K562 (cell line): ENCODE results near the gene SORCS2.

ENCODE experiments used
- CSDE1 ChIP-seq, 2 experiments: fragments of 450-650 bp; IDR thresholded peaks; 2 replicates each; pipeline ENCODE4 v1.6.1; 2016; ENCODE audit warnings: mild to moderate bottlenecking in 1 of 2
- EZH2 ChIP-seq: IDR thresholded peaks from 2 replicates; pipeline ENCODE4 v1.6.1; 2012; ENCODE audit warnings: low read depth, mild to moderate bottlenecking, inconsistent platforms, low read length, borderline replicate concordance
- MAFK ChIP-seq: IDR thresholded peaks from 2 replicates; pipeline ENCODE4 v1.6.1; 2011; ENCODE audit warnings: low read length, improper control_type of control experiment
- MYBL2 ChIP-seq, 2 experiments: fragments of 450-650 bp in 1 of 2; sonication (generic) in 1 of 2; formaldehyde crosslinking in 1 of 2; IDR thresholded peaks; 2 replicates each; pipeline versions ENCODE4 v1.6.1 to v1.8.1; 2017 to 2022; ENCODE audit warnings: borderline replicate concordance in 1 of 2, inconsistent platforms in 1 of 2, low read depth in 1 of 2, mild to moderate bottlenecking in 1 of 2, missing genetic modification reagents in 1 of 2, moderate library complexity in 1 of 2
- NFIC ChIP-seq: fragments of 450-650 bp; IDR thresholded peaks from 2 replicates; pipeline ENCODE4 v1.6.1; 2017; ENCODE audit warnings: mild to moderate bottlenecking, inconsistent platforms
- NRF1 ChIP-seq, 2 experiments: fragments of 450-650 bp; IDR thresholded peaks in 1 of 2; conservative IDR thresholded peaks in 1 of 2; 2 replicates each; pipeline ENCODE4 v1.6.1; 2014; ENCODE audit warnings: mild to moderate bottlenecking in 2 of 2
- PCBP2 ChIP-seq: fragments of 200-400 bp; formaldehyde crosslinking; IDR thresholded peaks from 2 replicates; pipeline ENCODE4 v1.6.1; 2018; ENCODE audit warnings: low read length, low read depth, mild to moderate bottlenecking, moderate library complexity; ENCODE audit not compliant: poor library complexity, severe bottlenecking
- STAT5B ChIP-seq: fragments of 250-450 bp; sonication (Bioruptor Pico); IDR thresholded peaks from 2 replicates; pipeline ENCODE4 v1.8.0; 2021; ENCODE audit warnings: mild to moderate bottlenecking, inconsistent platforms
- ZNF766 ChIP-seq: fragments of 200-800 bp; sonication (Bioruptor generic); conservative IDR thresholded peaks from 2 replicates; pipeline ENCODE4 v1.6.1; 2016; ENCODE audit warnings: missing genetic modification characterization, missing compliant biosample characterization
- TF ChIP-seq, protein P1 (sequence below), 2 experiments: fragments of 450-650 bp in 1 of 2; sonication (generic) in 1 of 2; formaldehyde crosslinking in 1 of 2; IDR thresholded peaks; 2 replicates each; pipeline versions ENCODE4 v1.7.1 to v1.9.0; 2016 to 2022; ENCODE audit warnings: inconsistent platforms in 1 of 2, mild to moderate bottlenecking in 1 of 2, missing genetic modification reagents in 1 of 2

DNA sequence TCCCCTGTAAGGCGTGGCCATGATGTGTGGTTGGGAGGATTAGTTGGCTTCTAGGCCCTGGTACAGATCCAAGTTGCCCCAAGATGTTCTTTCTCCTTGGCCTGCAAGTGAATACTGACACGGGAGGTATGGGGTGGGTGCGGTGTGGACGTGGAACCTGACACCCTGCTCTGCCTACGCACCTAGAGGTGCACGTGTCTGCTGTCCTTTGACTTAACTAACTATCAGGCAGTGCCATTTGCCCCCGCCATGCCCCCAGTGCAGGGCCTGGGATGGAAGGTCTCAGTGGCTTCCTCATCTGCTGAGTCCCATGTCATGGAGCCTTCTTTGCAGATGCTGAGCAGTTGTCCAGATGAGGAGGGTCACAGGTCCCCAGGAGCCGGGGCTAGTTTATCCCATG, 151.6 kb downstream of the SORCS2 start:
- no peak for TF ChIP-seq MYBL2 (IDR thresholded peaks at IDR 0.05; ENCODE audit: low read depth)
- no peak for TF ChIP-seq MYBL2 (CRISPR knock-in tag; IDR thresholded peaks at IDR 0.05; ENCODE audit: borderline replicate concordance)
- no peak for TF ChIP-seq STAT5B
- TF ChIP-seq MAFK, result no peak
- TF ChIP-seq ZNF766 (CRISPR knock-in tag), result no peak
- no peak for TF ChIP-seq EZH2
- no peak for TF ChIP-seq NRF1 (conservative IDR thresholded peaks at IDR 0.05 in 1 of 2, IDR thresholded peaks at IDR 0.05 in 1 of 2)
- TF ChIP-seq CSDE1 (IDR thresholded peaks at IDR 0.05), result no peak
- no peak for TF ChIP-seq PCBP2
- no peak for TF ChIP-seq NFIC
- TF ChIP-seq, protein P1, sequence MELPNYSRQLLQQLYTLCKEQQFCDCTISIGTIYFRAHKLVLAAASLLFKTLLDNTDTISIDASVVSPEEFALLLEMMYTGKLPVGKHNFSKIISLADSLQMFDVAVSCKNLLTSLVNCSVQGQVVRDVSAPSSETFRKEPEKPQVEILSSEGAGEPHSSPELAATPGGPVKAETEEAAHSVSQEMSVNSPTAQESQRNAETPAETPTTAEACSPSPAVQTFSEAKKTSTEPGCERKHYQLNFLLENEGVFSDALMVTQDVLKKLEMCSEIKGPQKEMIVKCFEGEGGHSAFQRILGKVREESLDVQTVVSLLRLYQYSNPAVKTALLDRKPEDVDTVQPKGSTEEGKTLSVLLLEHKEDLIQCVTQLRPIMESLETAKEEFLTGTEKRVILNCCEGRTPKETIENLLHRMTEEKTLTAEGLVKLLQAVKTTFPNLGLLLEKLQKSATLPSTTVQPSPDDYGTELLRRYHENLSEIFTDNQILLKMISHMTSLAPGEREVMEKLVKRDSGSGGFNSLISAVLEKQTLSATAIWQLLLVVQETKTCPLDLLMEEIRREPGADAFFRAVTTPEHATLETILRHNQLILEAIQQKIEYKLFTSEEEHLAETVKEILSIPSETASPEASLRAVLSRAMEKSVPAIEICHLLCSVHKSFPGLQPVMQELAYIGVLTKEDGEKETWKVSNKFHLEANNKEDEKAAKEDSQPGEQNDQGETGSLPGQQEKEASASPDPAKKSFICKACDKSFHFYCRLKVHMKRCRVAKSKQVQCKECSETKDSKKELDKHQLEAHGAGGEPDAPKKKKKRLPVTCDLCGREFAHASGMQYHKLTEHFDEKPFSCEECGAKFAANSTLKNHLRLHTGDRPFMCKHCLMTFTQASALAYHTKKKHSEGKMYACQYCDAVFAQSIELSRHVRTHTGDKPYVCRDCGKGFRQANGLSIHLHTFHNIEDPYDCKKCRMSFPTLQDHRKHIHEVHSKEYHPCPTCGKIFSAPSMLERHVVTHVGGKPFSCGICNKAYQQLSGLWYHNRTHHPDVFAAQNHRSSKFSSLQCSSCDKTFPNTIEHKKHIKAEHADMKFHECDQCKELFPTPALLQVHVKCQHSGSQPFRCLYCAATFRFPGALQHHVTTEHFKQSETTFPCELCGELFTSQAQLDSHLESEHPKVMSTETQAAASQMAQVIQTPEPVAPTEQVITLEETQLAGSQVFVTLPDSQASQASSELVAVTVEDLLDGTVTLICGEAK (IDR thresholded peaks at IDR 0.05), result no peak
- TF ChIP-seq, protein P1 (CRISPR knock-in tag; IDR thresholded peaks at IDR 0.05), result no peak
